MM.1S (cell line): ENCODE measurements around the gene RHBDL2.

Experiments
- DNase-seq: peaks from one replicate; pipeline ENCODE4 v3.0.0-alpha.2; 2015
- H2AFZ ChIP-seq: fragments of 300-600 bp; sonication (generic); 2 replicates; pipeline ENCODE4 v1.6.0; 2016; ENCODE audit warnings: antibody characterized with exemption, low read length
- H3F3A ChIP-seq: fragments of 300-600 bp; sonication (generic); 2 replicates; pipeline ENCODE4 v1.6.1; 2016; ENCODE audit warnings: mild to moderate bottlenecking, antibody characterized with exemption, low read length, moderate library complexity, mixed read lengths; ENCODE audit not compliant: insufficient read depth
- H3K27ac ChIP-seq: fragments of 300-600 bp; sonication (generic); 2 replicates; pipeline ENCODE4 v1.5.1; 2016; ENCODE audit warnings: mild to moderate bottlenecking, low read length
- H3K27me3 ChIP-seq: fragments of 300-600 bp; sonication (generic); replicated peaks from 2 replicates; pipeline ENCODE4 v1.6.0; 2016; ENCODE audit warnings: low read length; ENCODE audit not compliant: insufficient read depth
- H3K36me3 ChIP-seq: fragments of 300-600 bp; sonication (generic); replicated peaks from 2 replicates; pipeline ENCODE4 v1.6.1; 2016; ENCODE audit warnings: mild to moderate bottlenecking, low read length, mixed read lengths; ENCODE audit not compliant: insufficient read depth
- H3K4me1 ChIP-seq: fragments of 300-600 bp; sonication (generic); 2 replicates; pipeline ENCODE4 v1.6.1; 2016; ENCODE audit warnings: low read length, mixed read lengths
- H3K4me2 ChIP-seq: fragments of 300-600 bp; sonication (generic); 2 replicates; pipeline ENCODE4 v1.6.0; 2016; ENCODE audit warnings: low read depth, low read length
- H3K4me3 ChIP-seq: fragments of 300-600 bp; sonication (generic); 2 replicates; pipeline ENCODE4 v1.5.1; 2016; ENCODE audit warnings: low read length, mixed read lengths
- H3K79me2 ChIP-seq: fragments of 300-600 bp; sonication (generic); 2 replicates; pipeline ENCODE4 v1.6.1; 2016; ENCODE audit warnings: mixed run types, low read length, mixed read lengths
- H3K9ac ChIP-seq: fragments of 300-600 bp; sonication (generic); 2 replicates; pipeline ENCODE4 v1.6.1; 2016; ENCODE audit warnings: low read length, mixed read lengths
- H3K9me2 ChIP-seq: fragments of 300-600 bp; sonication (generic); replicated peaks from 2 replicates; pipeline ENCODE4 v1.6.1; 2016; ENCODE audit warnings: mild to moderate bottlenecking, low read length, mixed read lengths; ENCODE audit not compliant: insufficient read depth
- H3K9me3 ChIP-seq: fragments of 300-600 bp; sonication (generic); replicated peaks from 2 replicates; pipeline ENCODE4 v1.6.1; 2016; ENCODE audit warnings: mild to moderate bottlenecking, low read length, mixed read lengths; ENCODE audit not compliant: insufficient read depth
- H4K20me1 ChIP-seq: fragments of 300-600 bp; sonication (generic); 2 replicates; pipeline ENCODE4 v1.6.1; 2016; ENCODE audit warnings: mild to moderate bottlenecking, low read length, moderate library complexity, mixed read lengths; ENCODE audit not compliant: insufficient read depth
- EZH2 ChIP-seq: fragments of 300-600 bp; sonication (generic); optimal IDR thresholded peaks from 2 replicates; pipeline ENCODE3; 2017; ENCODE audit warnings: low read depth, mild to moderate bottlenecking, antibody characterized with exemption, low read length, mixed read lengths
- EZH2phosphoT487 ChIP-seq: fragments of 300-600 bp; sonication (generic); IDR thresholded peaks from 2 replicates; pipeline ENCODE4 v1.6.1; 2018; ENCODE audit warnings: antibody characterized with exemption, low read length
- TF ChIP-seq, protein P1 (sequence below): fragments of 300-600 bp; sonication (generic); IDR thresholded peaks from 2 replicates; pipeline ENCODE4 v1.5.1; 2016; ENCODE audit warnings: antibody characterized with exemption, low read length, mixed read lengths

The RHBDL2 gene

DNA sequence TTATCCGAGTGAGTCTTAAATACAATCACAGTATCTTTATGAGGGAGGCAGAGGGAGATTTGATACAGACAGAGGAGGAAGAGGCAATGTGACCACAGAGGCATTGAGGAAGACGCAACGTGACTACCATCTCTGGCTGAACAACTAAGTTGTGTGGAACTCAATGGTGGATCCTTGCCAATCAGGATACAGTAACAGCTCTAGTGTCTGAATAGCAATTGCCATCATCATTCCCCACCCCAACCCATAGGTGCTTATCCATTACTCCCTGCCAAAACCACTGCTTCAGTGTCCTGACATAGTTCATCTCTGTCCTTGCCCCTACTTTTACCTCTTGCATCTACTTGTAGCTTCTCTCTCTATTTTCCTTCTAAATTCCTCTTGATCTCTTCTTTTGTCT lies 20.5 kb upstream of the RHBDL2 start:
- H3K9me3 ChIP-seq = no peaks in the 10 kb centered on the region
- H3K36me3 ChIP-seq = no peaks in the 10 kb centered on the region
- H3K9ac ChIP-seq = no peak overlapping the region
- no peak overlapping the region for H2AFZ ChIP-seq
- H4K20me1 ChIP-seq = no peaks in the 10 kb centered on the region
- H3F3A ChIP-seq = no peaks in the 10 kb centered on the region
- no peak for DNase-seq
- H3K4me1 ChIP-seq = no peaks in the 10 kb centered on the region
- H3K4me3 ChIP-seq = no peak overlapping the region
- H3K9me2 ChIP-seq = no peaks in the 10 kb centered on the region
- TF ChIP-seq EZH2phosphoT487 (no peak), EZH2 (no peak)
- TF ChIP-seq, protein P1, sequence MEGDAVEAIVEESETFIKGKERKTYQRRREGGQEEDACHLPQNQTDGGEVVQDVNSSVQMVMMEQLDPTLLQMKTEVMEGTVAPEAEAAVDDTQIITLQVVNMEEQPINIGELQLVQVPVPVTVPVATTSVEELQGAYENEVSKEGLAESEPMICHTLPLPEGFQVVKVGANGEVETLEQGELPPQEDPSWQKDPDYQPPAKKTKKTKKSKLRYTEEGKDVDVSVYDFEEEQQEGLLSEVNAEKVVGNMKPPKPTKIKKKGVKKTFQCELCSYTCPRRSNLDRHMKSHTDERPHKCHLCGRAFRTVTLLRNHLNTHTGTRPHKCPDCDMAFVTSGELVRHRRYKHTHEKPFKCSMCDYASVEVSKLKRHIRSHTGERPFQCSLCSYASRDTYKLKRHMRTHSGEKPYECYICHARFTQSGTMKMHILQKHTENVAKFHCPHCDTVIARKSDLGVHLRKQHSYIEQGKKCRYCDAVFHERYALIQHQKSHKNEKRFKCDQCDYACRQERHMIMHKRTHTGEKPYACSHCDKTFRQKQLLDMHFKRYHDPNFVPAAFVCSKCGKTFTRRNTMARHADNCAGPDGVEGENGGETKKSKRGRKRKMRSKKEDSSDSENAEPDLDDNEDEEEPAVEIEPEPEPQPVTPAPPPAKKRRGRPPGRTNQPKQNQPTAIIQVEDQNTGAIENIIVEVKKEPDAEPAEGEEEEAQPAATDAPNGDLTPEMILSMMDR = no peak
- no peaks in the 10 kb centered on the region for H3K27me3 ChIP-seq
- H3K27ac ChIP-seq = no peak overlapping the region
- H3K4me2 ChIP-seq = no peak overlapping the region
- H3K79me2 ChIP-seq = no peaks in the 10 kb centered on the region

DNA sequence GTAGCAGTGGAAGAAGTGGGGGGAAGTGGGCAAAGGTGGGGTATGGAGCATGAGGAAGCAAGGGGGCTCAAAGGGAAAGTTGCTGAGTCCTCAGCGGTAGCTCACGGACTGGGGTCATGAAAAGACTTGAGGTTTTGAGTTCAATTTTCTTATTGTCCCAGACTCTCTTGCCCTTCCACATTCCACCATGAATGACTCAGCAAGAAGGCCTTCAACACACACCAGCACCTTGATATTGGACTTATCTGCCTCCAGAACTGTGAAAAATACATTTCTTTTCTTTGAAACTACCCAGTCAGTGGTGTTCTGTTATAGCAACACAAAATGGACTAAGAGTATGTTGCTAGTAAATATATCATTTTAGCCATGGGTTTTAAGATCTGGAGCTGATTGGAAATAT lies 17.3 kb upstream of the RHBDL2 start:
- Histone ChIP-seq H3K36me3 (no peaks in the 10 kb centered on the region), H3K27me3 (no peaks in the 10 kb centered on the region), H3K4me1 (no peaks in the 10 kb centered on the region), H3K27ac (no peak overlapping the region), H3F3A (no peaks in the 10 kb centered on the region), H3K79me2 (no peaks in the 10 kb centered on the region), H3K4me3 (no peak overlapping the region), H3K9me2 (no peaks in the 10 kb centered on the region), H2AFZ (no peak overlapping the region), H4K20me1 (no peaks in the 10 kb centered on the region), H3K9me3 (no peaks in the 10 kb centered on the region), H3K4me2 (no peak overlapping the region), H3K9ac (no peak overlapping the region)
- DNase-seq = no peak
- TF ChIP-seq, protein P1 = no peak
- TF ChIP-seq EZH2phosphoT487 = no peak
- TF ChIP-seq EZH2 = no peak

DNA sequence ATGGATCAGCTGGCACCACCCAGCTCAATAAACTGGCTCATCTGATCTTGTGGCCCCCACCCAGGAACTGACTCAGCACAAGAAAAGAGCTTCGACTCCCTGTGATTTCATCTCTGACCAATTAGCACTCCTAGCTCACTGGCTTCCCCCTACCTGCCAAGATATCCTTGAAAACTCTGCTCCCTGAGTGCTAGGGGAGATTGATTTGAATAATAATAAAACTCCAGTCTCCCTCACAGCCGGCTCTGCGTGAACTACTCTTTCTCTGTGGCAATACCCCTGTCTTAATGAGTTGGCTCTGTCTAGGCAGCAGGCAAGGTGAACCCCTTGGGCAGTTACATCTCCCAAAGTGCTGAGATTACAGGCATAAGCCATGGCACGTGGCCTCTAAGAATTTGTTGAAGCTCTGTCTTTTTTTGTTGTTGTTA lies 11.8 kb upstream of the RHBDL2 start:
- H3K9ac ChIP-seq = no peak overlapping the region
- no peak overlapping the region for H3K4me3 ChIP-seq
- no peak overlapping the region for H3K27ac ChIP-seq
- H3K4me2 ChIP-seq = no peak overlapping the region
- no peaks in the 10 kb centered on the region for H4K20me1 ChIP-seq
- no peaks in the 10 kb centered on the region for H3K9me3 ChIP-seq
- no peaks in the 10 kb centered on the region for H3F3A ChIP-seq
- no peak for DNase-seq
- no peaks in the 10 kb centered on the region for H3K9me2 ChIP-seq
- no peaks in the 10 kb centered on the region for H3K4me1 ChIP-seq
- TF ChIP-seq, protein P1 = no peak
- TF ChIP-seq EZH2 = no peak
- no peak for TF ChIP-seq EZH2phosphoT487
- no peaks in the 10 kb centered on the region for H3K27me3 ChIP-seq
- H3K79me2 ChIP-seq = no peaks in the 10 kb centered on the region
- H3K36me3 ChIP-seq = no peaks in the 10 kb centered on the region
- no peak overlapping the region for H2AFZ ChIP-seq
